HG03159 (cell line): Measurements from ENCODE around the gene F12.
"Not testable (repeated sequence)": the region's sequence is repeated elsewhere in the genome, so short reads cannot be mapped to it uniquely, and the experiment has no call there.

Experiments used
- ATAC-seq: cut with Tn5 transposase; IDR thresholded peaks from one replicate; pipeline ENCODE4 v1.9.1; 2021; ENCODE audit warnings: mild to moderate bottlenecking, moderate library complexity; ENCODE audit not compliant: unreplicated experiment

The F12 gene

DNA sequence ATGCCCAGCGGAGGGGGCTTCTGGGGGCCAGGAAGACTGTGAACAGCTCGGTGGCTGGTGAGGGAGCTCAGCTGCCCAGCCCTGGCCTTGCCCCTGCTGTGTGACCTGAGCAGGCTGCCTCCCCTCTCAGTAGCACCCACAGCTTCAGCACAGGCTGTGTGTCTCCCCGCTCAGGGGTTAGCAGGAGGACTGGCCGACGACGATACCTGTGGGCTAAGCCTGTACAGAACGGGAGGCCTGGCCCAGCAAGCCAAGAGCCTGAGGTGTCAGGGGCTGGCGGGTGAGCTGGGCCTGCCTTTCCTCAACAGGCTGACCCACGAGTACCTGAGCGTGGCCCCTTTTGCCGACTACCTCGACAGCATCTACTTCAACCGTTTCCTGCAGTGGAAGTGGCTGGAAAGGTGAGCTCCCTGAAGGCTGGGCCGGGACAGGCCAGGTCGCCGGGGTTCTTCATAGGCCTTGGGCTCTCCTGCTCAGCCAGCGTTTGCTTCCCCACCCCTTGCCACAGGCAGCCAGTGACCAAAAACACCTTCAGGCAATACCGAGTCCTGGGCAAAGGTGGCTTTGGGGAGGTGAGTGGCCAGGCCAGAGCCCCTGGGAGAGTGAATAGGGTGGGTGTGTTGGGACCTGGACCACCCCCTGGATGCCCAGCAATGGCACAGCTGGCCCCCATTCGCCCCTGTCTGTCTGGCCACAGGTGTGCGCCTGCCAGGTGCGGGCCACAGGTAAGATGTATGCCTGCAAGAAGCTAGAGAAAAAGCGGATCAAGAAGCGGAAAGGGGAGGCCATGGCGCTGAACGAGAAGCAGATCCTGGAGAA, 23.7 kb upstream of the F12 start:
- ATAC-seq, result no peak

DNA sequence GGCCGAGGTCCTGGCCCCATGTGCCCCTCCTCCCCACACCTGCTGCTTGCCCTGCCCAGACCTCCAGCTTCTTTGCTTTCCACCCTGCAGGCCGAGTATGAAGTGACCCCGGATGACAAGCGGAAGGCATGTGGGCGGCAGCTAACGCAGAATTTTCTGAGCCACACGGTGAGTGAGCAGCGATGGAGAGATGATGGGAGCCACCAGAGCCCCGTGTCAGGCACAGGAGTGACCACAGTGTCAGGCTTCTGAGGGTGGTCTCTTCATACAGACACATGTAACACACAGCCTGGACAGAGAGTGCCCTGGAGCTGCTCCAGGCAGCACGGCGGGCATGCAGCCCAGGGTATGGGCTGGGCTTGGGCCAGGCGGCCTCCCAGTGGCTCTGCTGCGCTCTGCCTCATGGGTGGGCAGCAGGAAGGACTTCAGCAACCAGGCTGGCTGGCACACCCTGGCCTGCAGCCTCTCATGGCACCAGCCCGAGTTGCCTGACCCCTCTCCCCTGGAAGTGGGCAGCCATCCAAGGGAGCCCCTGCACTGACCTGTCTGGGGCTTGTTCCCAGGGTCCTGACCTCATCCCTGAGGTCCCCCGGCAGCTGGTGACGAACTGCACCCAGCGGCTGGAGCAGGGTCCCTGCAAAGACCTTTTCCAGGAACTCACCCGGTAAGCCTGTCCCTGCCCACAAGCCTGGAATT, 22.9 kb upstream of the F12 start:
- ATAC-seq, result no peak

DNA sequence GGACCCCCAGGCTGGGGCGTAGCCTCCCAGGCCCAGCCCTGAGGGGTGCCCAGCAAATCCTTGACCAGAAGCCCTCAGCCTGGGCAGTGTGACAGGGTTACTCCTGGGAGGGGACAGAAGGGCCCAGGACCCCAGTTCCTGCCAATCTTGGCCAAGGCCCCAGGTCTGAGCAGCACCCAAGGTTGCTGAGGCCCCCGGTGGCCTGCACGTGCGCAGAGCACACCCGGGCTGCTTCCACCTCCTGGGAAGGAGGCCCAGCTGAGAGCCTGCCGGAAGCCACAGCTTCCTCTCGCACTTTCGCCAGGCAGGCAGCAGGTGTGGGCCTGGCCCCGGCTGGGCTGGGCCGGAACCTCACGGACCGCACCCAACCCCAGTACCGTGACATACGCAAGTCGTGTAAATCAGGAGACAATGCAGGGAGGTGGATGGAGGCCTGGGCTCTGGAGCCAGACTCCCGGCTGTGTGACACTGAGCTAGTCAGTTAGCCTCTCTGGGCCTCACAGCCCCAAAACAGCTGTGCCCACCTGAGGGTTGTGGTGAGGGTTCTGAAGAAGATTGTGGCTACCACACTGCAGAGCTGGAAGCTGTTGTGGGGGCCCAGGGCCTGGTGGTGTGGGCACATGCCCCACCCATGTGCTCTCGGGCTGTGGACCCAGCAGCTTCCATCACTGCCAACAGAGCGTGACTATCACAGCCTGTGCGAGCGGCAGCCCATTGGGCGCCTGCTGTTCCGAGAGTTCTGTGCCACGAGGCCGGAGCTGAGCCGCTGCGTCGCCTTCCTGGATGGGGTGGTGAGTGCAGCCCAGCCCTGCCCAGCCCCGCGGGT, 22.2 kb upstream of the F12 start:
- ATAC-seq, result peak; percentile 44

DNA sequence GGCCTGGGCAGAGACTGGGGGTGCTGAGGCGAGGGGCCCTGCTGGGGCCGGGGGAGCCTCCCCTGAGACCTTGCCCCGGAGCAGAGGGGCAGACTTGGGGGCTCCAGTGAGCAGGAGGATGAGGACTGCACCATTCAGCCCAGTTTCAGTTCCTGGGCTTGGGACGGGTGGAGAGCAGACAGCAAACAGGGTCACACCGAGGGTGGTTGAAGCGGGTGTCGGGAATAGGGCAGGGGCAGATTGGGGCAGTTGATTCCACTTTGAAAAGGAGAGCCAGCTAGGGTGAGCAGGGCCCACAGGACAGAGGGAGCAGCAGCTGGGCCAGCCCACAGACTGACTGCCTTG, 21.6 kb upstream of the F12 start:
- no peak for ATAC-seq

DNA sequence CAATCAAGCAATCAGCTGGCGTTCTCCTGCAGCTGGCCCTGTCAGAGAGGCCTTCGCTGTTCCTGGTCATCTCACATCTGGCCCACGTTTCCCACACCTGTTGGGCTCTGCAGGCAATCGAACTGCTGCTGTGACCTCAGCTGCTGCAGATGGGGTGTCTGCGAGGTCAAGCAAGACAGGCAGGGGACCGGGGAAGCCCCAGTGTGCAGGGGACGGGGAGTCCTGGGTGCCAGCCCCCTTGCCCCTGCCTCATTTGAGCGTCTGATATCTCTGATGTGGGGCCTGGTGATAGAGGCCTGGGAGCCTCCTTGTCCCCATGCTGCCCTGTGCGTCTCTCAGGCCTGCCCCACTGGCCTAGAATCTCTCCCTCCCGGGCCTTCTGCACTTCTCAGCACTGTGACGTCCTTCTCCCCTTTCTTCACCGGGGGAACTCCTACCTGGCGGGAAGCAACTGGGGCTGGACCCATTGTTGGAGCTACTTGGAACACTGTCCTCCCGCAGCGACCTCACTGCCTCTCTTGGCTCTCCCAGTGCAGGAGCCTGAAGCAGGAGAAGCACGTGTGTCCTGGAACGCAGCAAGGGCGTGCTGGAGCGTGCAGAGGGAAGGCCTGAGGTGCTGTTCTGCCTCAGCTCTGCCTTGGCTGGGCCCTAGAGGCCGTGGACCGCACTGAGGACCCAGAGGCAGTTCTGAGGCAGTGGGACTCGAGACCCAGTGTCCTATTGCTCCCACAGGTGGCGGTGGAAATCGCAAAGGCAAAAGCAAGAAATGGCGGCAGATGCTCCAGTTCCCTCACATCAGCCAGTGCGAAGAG, 21.0 kb upstream of the F12 start:
- ATAC-seq, result no peak

DNA sequence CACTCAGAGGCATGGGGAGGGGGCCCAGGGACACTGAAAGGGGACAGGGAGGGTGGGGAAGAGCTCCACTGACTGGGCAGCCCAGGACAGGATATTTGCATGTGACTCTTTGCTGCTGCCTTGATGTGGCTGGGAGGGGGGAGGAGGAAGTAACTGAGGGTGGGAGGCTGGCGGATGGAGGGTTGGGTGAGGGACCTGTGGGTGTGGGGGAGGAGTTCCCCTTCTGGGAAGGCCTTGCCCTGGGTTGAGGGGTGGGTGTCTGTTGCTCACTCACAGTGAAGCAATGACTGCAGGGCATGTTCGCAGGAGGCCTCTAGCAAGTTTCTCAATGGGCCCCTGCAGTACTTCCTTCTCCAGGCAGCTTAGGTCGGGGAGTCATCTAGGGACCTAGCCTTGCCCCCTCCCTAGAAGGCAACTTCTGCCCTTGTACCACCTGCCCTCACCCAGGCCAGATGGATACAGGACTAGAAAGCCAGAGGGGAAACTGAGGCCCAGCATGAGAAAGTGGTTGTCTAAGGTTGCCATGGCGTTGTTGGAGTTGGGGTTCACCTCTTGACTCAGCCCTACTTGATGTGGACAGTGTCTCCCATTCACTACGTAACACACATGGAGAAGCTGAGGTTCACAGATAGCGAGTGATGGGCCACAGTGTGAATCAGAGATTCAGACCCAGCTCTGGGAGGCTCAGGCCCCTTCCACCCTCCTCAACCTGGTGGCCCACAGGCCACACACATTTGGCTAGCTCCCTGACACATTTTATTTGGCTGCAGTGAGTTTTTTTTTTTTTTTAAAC, 20.1 kb upstream of the F12 start:
- ATAC-seq, result no peak

DNA sequence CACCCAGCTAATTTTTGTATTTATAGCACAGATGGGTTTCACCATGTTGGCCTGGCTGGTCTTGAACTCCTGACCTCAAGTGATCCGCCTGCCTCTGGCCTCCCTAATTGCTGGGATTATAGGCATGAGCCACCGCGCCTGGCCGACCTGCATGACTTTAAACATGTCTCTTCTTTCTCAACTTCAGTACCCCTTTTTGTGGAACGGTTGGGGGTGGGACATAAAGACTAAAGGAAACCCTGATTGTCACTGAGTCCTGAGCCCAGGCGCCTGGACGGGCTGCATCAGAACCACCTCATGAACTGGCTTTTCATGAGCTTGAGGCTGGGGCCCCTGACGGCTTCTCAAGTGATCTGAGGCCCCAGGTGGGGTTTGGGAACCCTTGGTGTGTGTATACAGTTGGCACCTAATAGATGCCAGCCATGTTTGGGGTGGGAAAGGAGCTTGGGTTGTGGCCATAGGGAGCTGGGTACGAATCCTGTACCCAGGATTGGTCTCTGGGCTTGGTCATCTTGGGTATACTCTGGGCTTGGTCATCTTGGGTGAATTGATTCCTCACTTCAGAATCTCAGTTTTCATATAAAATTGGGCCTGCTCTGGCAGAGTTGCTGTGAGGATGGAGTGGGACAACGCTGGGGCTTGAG, 19.3 kb upstream of the F12 start:
- no peak for ATAC-seq

DNA sequence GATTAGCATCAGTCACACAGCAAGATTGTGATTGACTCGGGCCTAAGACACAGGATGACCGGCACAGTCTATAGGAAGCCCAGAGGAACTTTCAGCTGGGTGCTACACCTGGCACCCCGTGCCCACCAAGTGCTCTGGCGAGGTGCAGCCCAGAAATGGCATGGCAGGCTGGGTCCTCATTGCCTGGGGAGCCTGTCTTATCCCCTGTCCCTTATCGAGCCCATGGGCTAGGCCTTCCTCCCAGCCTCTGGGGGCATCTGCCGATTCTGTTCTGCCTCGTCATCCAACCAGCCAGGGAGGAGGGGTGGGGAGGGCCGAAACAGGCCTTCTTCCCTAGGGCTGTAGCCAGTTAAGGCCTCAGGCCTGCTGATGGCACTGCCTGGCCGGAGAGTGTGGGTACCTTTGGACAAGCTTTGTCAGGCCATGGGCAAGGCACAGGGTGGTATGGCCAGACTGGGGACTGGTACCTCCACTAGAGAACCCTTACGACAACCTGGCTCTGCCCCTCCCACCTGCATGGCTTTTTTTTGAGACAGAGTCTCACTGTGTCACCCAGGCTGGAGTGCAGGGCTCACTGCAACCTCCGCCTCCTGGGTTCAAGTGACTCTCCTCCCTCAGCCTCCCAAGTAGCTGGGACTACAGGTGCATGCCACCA, 18.7 kb upstream of the F12 start:
- ATAC-seq, result no peak

DNA sequence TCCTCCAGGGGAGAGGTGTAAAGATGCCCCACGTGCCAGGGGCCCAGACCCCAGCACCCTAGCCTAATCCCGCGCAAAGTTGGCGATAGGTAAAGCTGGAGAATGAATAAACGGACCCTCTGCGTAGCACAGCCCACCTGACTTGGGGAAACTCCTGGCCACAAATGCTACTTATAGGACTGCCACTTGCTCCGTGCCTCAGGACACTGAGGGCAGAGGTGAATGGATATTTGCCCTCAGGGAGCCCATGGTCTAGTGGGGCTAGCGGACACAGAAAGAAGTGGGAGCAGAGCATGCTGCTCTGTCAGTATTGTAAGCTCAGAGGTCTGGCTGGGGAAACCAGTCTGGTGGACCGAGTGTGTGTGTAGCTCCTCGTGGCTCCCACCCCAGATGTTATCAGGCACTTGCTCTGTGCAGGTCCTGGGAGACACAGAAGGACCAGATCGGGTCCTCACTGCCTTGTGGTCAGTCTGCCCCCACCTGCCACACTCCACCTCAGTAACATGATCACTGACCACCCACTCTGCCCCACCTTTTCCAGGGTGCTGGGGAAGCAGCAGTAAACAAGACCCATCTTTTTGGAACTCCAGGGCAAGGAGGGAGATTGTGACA, 18.0 kb upstream of the F12 start:
- ATAC-seq, result no peak

DNA sequence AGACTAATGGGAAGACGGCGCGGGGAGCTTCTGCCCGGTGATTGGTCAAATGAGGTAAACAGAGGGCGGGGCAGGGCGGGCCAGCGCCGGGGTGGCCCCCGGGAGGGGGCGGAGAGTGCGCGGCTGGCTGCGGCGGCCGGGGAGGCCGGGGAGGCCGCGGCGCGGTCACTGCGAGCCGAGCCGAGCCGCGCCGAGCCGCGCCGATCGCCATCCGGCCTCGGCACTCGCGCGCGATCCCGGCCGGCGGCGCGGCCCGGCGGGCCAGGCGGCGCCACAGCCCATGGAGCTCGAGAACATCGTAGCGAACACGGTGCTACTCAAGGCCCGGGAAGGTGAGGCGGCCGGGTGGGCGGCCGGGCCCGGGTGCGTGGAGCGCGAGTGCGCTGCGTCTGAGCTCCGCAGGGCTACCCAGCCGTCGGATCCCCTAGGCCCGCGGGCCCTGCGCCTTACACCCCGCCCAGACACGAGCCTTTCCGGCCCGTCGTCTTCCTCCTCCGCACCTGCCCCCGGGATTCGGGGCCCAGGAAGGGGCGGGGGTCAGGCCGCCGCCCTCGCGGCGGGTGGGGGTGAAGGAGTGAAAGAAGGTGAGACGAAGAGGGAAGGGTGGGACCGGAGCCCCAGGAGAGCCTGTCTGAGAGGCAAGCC, 17.3 kb upstream of the F12 start, which contains the start of gene GRK6:
Gene GRK6, plus strand, starts transcription at position 111 of the 645 bp plus-strand sequence. Its CDS starts 170 bp downstream, at position 281.
- peak; percentile 13 for ATAC-seq

DNA sequence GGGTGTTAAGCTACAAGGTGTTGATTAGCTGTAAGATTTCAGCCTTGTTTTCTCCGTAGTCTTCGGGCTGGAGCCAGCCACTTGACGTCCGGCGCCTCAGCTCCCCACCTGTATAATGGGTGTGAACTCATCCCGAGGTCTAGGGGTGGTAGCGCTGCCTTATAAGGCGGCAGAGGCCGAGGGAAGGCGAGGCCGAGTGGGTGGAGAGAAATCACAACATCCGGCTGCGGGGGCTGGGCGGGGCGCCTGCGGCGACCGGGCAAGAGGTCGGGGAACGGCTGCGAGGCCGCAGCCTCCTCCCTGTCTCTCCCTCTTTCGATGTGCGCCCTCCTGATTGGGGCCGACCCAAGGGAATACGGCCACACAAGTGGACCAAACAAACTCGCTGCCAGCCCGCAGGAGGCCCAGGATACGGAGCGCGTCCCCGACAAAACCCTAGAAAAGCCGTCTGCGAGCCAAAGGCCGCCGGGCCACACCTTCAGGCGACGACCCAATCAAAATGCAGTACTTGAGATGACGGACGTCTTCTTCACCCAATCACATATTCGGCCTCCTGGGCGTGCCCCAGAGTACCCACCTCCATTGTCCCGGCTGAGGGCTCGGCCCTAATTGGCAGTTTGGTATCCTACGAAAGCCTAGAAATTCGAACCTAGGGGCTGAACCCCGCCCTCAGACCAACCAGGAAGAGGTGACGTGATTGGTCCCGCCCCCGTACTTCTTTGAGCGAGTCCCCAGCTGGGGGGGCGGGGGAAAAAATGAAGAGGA, 16.6 kb upstream of the F12 start:
- peak; percentile 74 for ATAC-seq

DNA sequence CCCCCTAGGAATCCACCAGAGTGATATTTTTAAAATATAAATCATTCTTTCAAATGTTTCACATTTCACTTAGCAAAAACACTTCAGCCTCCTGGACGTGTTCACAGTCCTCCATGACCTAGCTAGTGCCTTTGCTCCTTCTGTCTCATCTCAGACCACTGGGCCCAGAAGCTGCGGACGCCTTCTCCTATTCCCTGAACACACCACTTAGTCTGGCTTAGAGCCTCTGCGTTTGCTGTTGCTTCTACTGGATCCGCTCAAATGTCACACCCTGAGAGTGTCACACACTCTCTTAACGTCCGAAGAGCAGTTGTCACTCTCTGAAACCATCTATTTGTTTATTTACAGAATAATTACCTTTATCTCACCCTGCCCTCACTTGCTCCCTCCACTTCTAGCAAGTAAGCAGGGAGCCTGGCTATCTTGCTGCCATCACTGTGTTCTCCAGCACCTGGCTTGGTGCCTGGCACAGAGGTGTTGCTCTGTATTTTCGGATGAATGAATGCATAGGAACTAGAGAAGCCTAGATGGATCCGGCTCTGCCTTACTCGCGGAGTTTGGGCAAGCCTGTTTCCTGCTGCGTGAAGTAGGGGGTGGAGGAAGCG, 15.9 kb upstream of the F12 start:
- no peak for ATAC-seq

DNA sequence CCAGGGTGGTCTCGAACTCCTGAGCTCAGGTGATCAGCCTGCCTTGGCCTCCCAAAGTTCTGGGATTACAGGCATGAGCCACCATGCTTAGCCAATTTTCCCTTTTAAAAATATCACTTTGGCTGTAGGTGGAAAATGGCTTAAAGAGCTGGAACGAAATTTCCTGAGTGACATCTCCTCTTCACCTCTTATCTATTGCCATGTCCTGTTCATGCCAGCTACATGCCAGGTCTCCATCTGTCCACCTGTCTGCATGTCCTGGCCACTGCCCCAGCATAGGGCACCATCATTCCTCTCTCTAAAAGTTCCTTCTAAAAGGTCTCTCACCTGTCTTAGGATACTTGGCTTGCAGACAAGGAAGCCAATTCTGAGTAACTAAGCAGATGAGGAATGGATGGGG, 14.3 kb upstream of the F12 start:
- ATAC-seq, result no peak

DNA sequence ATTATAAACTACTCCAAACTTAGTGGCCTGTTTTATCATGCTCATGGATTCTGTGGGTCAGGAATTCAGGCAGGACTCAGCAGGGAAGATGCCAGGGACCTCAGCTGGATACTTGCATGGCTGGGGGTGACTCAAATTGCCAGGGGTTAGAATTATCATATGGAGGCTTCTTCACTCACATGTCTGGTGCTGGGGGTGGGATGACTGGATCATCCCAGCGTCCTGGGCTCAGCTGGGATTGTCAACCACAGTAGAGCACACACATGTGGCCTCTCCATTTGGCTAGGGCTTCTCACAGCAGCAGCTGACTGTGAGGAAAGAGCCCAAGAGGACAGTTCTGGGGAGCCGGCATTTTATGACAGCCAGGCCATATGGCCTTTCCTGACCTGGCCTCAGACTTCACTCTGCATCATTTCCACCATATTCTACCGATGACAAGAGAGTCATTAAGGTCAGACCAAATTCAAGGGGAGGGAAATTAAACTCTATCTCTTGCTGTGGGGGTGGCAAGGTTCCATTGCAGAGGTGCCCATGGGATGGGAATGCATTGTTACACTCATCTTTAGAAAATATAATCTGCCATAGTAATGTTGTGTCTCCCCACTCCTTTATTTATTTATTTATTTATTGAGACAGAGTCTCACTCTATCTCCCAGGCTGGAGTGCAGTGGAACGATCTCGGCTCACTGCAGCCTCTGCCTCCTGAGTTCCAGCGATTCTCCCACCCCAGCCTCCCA, 11.9 kb upstream of the F12 start:
- no peak for ATAC-seq

DNA sequence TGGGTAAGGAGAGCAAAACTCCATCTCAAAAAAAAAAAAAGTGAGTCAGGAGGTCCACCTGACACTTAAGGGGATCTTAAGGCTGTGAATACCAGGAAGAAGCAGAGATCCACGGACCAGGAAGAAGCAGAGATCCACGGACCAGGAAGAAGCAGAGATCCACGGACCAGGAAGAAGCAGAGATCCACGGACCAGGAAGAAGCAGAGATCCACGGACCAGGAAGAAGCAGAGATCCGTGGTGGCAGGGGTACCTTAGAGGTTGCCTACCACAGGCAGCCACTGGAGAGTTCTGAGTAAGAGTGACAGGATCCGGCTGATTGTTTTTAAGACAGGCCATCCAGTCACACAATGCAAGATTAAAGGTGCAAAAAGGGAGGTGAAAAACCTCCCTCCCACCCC, 11.1 kb upstream of the F12 start:
- not testable (repeated sequence) for ATAC-seq

DNA sequence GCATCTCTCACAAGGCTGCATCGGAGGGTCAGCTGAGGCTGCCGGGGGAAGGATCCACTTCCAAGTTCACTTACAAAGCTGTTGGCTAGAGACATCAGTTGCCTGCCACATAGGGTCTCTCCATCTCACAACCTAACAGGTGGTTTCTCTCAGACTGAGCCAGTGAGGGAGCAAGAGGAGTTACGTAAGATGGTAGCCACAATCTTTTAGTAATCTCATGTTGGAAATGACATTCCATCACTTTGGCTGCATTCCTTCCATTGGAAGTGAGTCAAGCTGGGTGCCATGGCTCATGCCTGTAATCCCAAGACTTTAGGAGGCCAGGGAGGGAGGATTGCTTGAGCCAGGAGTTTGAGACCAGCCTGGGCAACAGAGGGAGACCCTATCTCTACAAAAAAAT, 9.7 kb upstream of the F12 start:
- ATAC-seq, result no peak
